Measurements from ENCODE around the gene KANSL1L.
"Not testable (repeated sequence)": the region's sequence is repeated elsewhere in the genome, so short reads cannot be mapped to it uniquely, and the experiment has no call there.

The KANSL1L gene

GRCh38 chr2:210190345-210190744 lies 19.1 kb upstream of the KANSL1L start:
- DNase-seq (ENCODE audit: low spot score), result no peak
- ChIA-PET POLR2A (ENCODE audit: low non-redundant PET) (no interaction called here), CTCF (interaction anchor here (0.7 to 1.5 kb wide), 2 partner anchors 8 to 156 kb away, joined by 3 read pairs; no protein-coding TSS in a partner anchor)
- H3K27ac ChIP-seq, result no peak overlapping the region
- TF ChIP-seq, protein P1, sequence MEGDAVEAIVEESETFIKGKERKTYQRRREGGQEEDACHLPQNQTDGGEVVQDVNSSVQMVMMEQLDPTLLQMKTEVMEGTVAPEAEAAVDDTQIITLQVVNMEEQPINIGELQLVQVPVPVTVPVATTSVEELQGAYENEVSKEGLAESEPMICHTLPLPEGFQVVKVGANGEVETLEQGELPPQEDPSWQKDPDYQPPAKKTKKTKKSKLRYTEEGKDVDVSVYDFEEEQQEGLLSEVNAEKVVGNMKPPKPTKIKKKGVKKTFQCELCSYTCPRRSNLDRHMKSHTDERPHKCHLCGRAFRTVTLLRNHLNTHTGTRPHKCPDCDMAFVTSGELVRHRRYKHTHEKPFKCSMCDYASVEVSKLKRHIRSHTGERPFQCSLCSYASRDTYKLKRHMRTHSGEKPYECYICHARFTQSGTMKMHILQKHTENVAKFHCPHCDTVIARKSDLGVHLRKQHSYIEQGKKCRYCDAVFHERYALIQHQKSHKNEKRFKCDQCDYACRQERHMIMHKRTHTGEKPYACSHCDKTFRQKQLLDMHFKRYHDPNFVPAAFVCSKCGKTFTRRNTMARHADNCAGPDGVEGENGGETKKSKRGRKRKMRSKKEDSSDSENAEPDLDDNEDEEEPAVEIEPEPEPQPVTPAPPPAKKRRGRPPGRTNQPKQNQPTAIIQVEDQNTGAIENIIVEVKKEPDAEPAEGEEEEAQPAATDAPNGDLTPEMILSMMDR (conservative IDR thresholded peaks at IDR 0.05; ENCODE audit: low read depth), result no peak

DNA sequence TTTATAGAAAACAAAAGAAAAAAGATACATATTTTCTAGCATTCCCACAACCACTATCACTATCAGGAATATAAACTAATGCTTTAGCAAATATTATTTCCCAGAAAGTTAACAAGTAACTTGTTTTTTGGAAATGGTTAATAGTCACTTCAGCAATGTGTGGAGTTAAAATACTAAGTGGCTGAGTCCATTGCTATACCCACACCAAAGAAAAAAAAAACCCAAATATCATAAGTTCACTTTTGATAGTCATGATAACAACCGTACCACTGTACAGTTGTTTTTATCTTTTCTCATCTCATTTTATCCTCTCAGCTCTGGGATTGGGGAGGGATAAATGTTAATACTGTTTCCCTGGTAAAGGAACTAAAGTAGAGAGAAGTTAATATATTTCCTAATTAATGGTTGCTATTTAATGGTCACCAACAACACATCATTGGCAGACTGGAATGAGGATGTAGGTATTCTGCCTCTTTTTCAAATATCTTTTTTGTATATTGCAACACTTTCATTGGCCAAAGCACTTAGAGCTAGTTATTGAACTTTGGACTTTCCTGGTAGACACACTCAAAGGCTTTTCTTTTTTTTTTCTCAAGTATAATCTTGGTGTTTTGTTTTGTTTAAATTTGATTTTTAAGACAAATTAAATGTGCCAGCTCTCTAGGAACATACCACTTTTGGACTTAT lies 18.4 kb upstream of the KANSL1L start:
- CTCF ChIA-PET, result interaction anchor here (0.6 to 1.5 kb wide), 4 partner anchors 9 to 1205 kb away, joined by 3 to 10 read pairs (median 3); no protein-coding TSS in a partner anchor

GRCh38 chr2:210188755-210189154 lies 17.5 kb upstream of the KANSL1L start:
- POLR2A ChIA-PET (ENCODE audit: low non-redundant PET), result no interaction called here
- TF ChIP-seq, protein P1 (conservative IDR thresholded peaks at IDR 0.05; ENCODE audit: low read depth), result no peak
- no peak for DNase-seq (ENCODE audit: low spot score)
- no peak overlapping the region for H3K27ac ChIP-seq
- CTCF ChIA-PET, result interaction anchor here (0.5 to 0.9 kb wide), 3 partner anchors 270 to 1807 kb away, joined by 3 read pairs; no protein-coding TSS in a partner anchor

More for the DNA sequence above, 18.4 kb upstream of the KANSL1L start:
- DNase-seq (ENCODE audit: low spot score), result no peak
- H3K27ac ChIP-seq, result no peak overlapping the region
- POLR2A ChIA-PET (ENCODE audit: low non-redundant PET), result no interaction called here
- TF ChIP-seq, protein P1 (conservative IDR thresholded peaks at IDR 0.05; ENCODE audit: low read depth), result no peak

GRCh38 chr2:210188190-210188589 lies 17.0 kb upstream of the KANSL1L start:
- ChIA-PET CTCF (interaction anchor here (0.5 to 0.6 kb wide), 2 partner anchors 480 to 1807 kb away, joined by 3 read pairs; no protein-coding TSS in a partner anchor), POLR2A (ENCODE audit: low non-redundant PET) (no interaction called here)
- H3K27ac ChIP-seq, result no peak overlapping the region
- TF ChIP-seq, protein P1 (conservative IDR thresholded peaks at IDR 0.05; ENCODE audit: low read depth), result no peak
- DNase-seq (ENCODE audit: low spot score), result no peak

DNA sequence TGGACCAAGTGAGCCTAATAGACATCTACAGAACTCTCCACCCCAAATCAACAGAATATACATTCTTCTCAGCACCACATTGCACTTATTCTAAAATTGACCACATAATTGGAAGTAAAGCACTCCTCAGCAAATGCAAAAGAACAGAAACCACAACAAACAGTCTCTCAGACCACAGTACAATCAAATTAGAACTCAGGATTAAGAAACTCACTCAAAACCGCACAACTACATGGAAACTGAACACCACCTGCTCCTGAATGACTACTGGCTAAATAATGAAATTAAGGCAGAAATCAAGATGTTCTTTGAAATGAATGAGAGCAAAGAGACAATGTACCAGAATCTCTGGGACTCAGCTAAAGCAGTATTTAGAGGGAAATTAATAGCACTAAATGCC lies 12.7 kb upstream of the KANSL1L start:
- POLR2A ChIA-PET (ENCODE audit: low non-redundant PET); H3K27ac ChIP-seq; DNase-seq (ENCODE audit: low spot score); CTCF ChIA-PET: not testable (repeated sequence)

DNA sequence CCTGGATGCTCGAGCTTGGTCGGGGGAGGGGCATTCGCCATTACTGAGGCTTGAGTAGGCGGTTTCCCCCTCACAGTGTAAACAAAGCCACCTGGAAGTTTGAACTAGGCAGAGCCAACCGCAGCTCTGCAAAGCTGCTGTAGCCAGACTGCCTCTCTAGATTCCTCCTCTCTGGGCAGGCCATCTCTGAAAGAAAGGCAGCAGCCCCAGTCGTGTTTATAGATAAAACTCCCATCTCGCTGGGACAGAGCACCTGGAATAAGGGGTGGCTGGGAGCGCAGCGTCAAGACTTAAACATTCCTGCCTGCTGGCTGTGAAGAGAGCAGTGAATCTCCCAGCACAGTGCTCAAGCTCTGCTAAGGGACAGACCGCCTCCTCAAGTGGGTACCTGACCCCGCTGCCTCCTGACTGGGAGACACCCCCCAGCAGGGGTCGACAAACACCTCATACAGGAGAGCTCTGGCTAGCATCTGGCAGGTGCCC lies 10.4 kb upstream of the KANSL1L start:
- DNase-seq (ENCODE audit: low spot score); H3K27ac ChIP-seq; POLR2A ChIA-PET (ENCODE audit: low non-redundant PET): not testable (repeated sequence)
- CTCF ChIA-PET, result interaction anchor here (0.6 kb wide), 2 partner anchors 14 to 17 kb away, joined by 3 to 4 read pairs; no protein-coding TSS in a partner anchor

GRCh38 chr2:210181033-210181605 lies 9.9 kb upstream of the KANSL1L start:
- H3K27ac ChIP-seq; POLR2A ChIA-PET (ENCODE audit: low non-redundant PET); DNase-seq (ENCODE audit: low spot score): not testable (repeated sequence)
- CTCF ChIA-PET, result interaction anchor here (0.5 to 0.6 kb wide), 2 partner anchors 13 to 18 kb away, joined by 3 to 4 read pairs; no protein-coding TSS in a partner anchor

GRCh38 chr2:210180477-210180876 lies 9.3 kb upstream of the KANSL1L start:
- CTCF ChIA-PET, result interaction anchor here (0.5 to 0.7 kb wide), 2 partner anchors 13 to 176 kb away, joined by 3 to 4 read pairs; no protein-coding TSS in a partner anchor
- POLR2A ChIA-PET (ENCODE audit: low non-redundant PET), result no interaction called here
- DNase-seq (ENCODE audit: low spot score), result no peak
- TF ChIP-seq, protein P1 (conservative IDR thresholded peaks at IDR 0.05; ENCODE audit: low read depth), result no peak
- H3K27ac ChIP-seq, result no peak overlapping the region
